Activated CD4-positive, alpha-beta T cell treated with anti-CD3 and anti-CD28 coated beads for 36 hours (primary cell): ENCODE measurements around the gene THPO. TPM values are rescaled to one million over a fixed set of nuclear protein-coding genes. Genes with fewer than 3 reads are reported as not detected.

Experiments used
- ATAC-seq: fragments of 200-7000 bp; cut with Tn5 transposase; one replicate; pipeline ENCODE4 v1.10.0; 2021; ENCODE audit warnings: mild to moderate bottlenecking, moderate library complexity
- CTCF ChIA-PET: fragments of 350-600 bp; sonication (Branson Sonifier 250); formaldehyde crosslinking; loops from one replicate; lab custom pipeline; 2021; ENCODE audit warnings: antibody characterized with exemption; lab: Charles Lee
- POLR2A ChIA-PET: fragments of 350-600 bp; sonication (Branson Sonifier 250); formaldehyde crosslinking; loops from one replicate; lab custom pipeline; 2021; ENCODE audit warnings: antibody characterized with exemption, inconsistent platforms; lab: Charles Lee
- DNase-seq: peaks from one replicate; pipeline ENCODE4 v3.0.0-alpha.2; 2020
- H3K27ac Mint-ChIP-seq: one replicate; pipeline ENCODE4 v1.8.0; 2021; ENCODE audit warnings: mixed read lengths
- H3K27me3 Mint-ChIP-seq: one replicate; pipeline ENCODE4 v1.8.0; 2021; ENCODE audit warnings: mixed read lengths
- H3K36me3 Mint-ChIP-seq: one replicate; pipeline ENCODE4 v1.8.0; 2021; ENCODE audit warnings: low read depth, mixed read lengths
- H3K4me1 Mint-ChIP-seq: one replicate; pipeline ENCODE4 v1.8.0; 2021; ENCODE audit warnings: mixed read lengths
- H3K4me3 Mint-ChIP-seq: one replicate; pipeline ENCODE4 v1.8.0; 2021; ENCODE audit warnings: mild to moderate bottlenecking, moderate library complexity, mixed read lengths
- H3K9me3 Mint-ChIP-seq: one replicate; pipeline ENCODE4 v1.8.0; 2021; ENCODE audit warnings: low read depth, mixed read lengths
- intact Hi-C, 2 experiments: fragments of 100-400 bp; cut with DNase I in 1 of 2; cut with micrococcal nuclease in 1 of 2; formaldehyde crosslinking; loops; one replicate each; pipeline versions ENCODE4 v1.14.2 to v1.15.1; 2022 to 2024; cut with DNase I, micrococcal nuclease
- total RNA-seq, 2 experiments: library from RNA; stranded (reverse); gene quantifications; one replicate each; pipeline ENCODE4 v1.2.3, GENCODE V29; 2021

Gene THPO
- total RNA-seq, 2 experiments from 2014 or later, result not detected

DNA sequence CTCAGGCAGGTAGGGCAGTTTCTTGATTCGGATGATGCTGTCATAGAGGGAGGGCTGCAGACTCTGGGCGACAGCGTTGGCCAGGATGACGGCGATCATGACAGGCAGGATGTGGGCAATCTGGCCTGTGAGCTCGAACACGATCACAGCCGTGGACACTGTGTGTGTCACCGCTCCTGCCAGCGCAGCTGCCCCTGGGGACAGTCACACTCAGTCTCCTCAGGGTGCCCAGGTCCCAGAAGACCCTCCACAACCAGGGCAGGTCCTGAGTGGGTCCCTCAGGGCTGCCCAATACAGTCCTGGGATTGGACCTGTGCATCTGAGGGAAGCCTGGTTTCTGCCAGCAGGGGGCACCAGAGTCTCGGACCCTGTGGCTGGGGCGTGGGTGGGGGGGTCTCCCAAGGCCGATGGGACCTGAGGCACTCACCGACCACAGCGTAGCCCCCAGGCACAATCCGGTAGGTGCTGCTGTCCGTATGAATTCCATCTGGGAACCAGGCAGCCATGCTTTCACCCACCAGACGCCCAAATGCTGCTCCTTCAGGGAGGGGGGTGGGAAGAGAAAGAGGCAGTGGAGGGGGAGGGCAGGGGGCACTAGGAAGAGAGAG lies 23.8 kb downstream of the THPO start:
- ChIA-PET CTCF (interaction anchor here (0.6 to 2.5 kb wide), 9 partner anchors 8 to 186 kb away, joined by 3 to 9 read pairs (median 3); no protein-coding TSS in a partner anchor), POLR2A (interaction anchor here (0.6 kb wide), 1 partner anchor 369 kb away, joined by 3 read pairs; no protein-coding TSS in a partner anchor)
- Mint-ChIP-seq H3K4me3 (no peak overlapping the region), H3K36me3 (peaks cover 4% of the 10 kb centered on the region), H3K27ac (no peak overlapping the region), H3K4me1 (no peaks in the 10 kb centered on the region), H3K9me3 (no peaks in the 10 kb centered on the region), H3K27me3 (no peaks in the 10 kb centered on the region)
- intact Hi-C loops, result no loop called here
- ATAC-seq (peak; percentile 78), DNase-seq (peak; percentile 82)

DNA sequence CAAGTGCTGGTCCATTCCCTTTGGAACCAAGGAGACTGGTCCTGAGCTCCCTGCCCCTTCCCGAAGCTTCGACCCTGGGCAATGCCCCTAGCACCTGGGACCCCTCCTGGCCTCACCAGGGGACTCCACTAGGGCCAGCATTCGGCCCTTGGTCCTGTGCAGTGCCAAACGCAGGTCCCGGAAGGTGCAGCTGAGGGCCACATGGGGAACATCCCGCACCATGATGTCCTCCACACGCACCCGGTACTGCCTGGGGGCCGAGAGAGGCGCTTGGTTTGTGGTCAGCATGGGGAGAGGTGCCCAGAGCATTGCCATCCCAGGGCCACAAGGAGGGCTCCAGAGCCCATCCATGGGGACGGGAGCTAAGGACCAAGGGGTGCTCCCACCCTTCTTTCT lies 24.5 kb downstream of the THPO start:
- H3K27ac Mint-ChIP-seq, result no peak overlapping the region
- POLR2A ChIA-PET, result interaction anchor here (0.6 kb wide), 2 partner anchors 200 to 370 kb away, joined by 3 to 5 read pairs; no protein-coding TSS in a partner anchor
- no peaks in the 10 kb centered on the region for H3K4me1 Mint-ChIP-seq
- H3K27me3 Mint-ChIP-seq, result no peaks in the 10 kb centered on the region
- no peak for DNase-seq
- no peaks in the 10 kb centered on the region for H3K9me3 Mint-ChIP-seq
- ATAC-seq, result no peak
- peaks cover 4% of the 10 kb centered on the region for H3K36me3 Mint-ChIP-seq
- no peak overlapping the region for H3K4me3 Mint-ChIP-seq
- intact Hi-C loops, result no loop called here
- CTCF ChIA-PET, result interaction anchor here (0.6 to 2.5 kb wide), 8 partner anchors 9 to 187 kb away, joined by 3 to 9 read pairs (median 4); no protein-coding TSS in a partner anchor

DNA sequence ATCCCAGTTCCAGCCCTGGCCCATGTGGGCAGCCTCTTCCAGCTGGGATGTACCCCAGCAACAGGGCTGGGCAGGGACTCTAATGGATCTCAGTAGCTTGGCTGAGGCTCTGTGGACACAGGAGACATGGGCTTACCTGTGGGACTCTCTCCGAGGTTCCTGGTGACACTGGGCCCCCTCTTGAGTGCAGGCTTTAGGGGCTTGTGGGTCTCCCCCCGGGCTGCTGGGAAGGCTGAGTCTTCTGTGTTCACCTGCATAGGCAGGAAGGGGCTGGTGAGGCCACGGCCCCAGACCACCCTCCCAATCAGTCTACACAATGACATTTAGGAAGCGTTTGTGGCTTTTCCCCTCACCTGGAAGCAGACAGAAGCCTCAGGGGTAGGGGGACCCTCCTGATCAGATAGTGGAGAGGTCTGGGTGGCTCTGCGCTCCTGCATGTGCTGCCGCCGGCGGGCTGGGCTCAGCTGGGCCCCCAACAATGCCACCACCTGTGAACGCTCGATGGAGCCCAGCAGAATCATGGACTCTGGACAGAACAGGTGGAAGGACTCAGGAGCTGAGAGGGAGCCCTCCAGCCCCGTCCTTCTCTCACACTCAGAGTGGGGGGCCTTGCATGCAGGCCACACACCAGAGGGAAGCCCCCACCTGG lies 25.0 kb downstream of the THPO start:
- ChIA-PET POLR2A (interaction anchor here (0.6 kb wide), 1 partner anchor 200 kb away, joined by 5 read pairs; no protein-coding TSS in a partner anchor), CTCF (interaction anchor here (1.0 to 2.5 kb wide), 6 partner anchors 9 to 159 kb away, joined by 3 to 9 read pairs (median 4); no protein-coding TSS in a partner anchor)
- ATAC-seq, result no peak
- H3K27me3 Mint-ChIP-seq, result no peaks in the 10 kb centered on the region
- no peak overlapping the region for H3K27ac Mint-ChIP-seq
- no peaks in the 10 kb centered on the region for H3K4me1 Mint-ChIP-seq
- DNase-seq, result no peak
- H3K36me3 Mint-ChIP-seq, result peaks cover 4% of the 10 kb centered on the region
- H3K9me3 Mint-ChIP-seq, result no peaks in the 10 kb centered on the region
- H3K4me3 Mint-ChIP-seq, result no peak overlapping the region
- intact Hi-C loops, result no loop called here

DNA sequence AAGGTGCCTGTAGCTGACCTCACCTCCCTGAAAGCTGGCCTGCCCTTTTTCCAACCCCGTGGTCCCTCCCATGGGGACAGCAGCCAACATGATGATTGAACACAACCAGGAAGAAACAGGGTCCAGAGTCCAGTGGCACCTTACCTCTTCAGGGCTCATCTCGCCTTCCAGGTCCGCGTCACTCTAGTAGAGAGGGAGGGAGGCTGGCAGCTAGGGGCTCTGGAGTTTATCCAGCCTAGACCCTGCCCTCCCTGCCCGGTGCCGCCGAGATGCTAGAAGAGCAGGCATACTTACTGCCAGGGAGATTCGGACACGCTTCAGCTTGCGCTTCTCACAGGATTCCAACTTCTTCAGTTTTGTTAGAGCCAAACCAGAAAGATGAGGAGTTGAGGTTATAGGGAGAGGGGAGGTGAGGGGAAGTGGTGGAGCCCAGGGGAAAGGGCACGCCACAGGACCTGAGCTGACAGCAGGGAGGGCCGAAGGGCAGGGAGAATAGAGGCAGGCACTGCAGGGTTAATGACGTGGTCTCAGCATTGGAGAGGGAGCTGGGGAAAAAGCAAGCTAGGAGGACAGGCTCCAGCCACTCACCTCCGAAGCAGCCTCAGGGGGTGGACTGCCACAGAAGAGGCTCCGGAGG lies 25.7 kb downstream of the THPO start:
- H3K4me3 Mint-ChIP-seq, result no peak overlapping the region
- no peak for ATAC-seq
- H3K27me3 Mint-ChIP-seq, result no peaks in the 10 kb centered on the region
- DNase-seq, result no peak
- CTCF ChIA-PET, result interaction anchor here (0.6 to 2.5 kb wide), 2 partner anchors 10 to 14 kb away, joined by 3 to 9 read pairs; no protein-coding TSS in a partner anchor
- H3K36me3 Mint-ChIP-seq, result peaks cover 4% of the 10 kb centered on the region
- intact Hi-C loops, result no loop called here
- no peaks in the 10 kb centered on the region for H3K9me3 Mint-ChIP-seq
- H3K27ac Mint-ChIP-seq, result no peak overlapping the region
- POLR2A ChIA-PET, result no interaction called here
- no peaks in the 10 kb centered on the region for H3K4me1 Mint-ChIP-seq

DNA sequence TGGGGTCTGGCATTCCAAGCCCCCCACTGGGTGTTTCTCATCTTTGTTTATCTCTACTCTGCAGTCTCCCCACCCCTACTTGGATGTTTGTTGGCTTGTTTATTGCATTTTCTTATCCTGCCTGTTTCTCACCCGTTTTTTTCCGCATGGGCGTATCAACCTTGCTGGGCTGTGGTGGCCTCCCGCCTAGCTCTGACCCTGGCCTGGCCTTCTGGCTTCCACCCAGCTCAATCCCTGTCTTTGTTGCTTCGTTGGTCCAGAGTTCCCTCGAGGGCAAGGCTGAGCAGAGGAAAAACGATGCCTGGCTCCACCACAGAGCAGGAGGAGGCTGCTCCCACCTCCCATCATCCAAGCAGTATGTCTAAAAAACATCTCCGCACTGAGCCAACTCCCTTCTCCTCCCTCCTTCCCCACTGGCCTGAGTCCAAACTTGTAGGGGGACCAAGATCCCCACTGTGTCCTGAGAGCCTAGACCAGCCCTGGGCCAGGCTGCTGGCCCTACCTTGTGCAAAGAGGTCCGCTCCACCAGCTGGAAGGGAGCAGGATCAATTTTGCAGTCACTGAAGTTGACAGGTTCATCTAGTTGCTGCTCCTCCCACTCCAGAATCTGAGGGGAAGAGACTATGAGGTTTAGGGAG lies 26.4 kb downstream of the THPO start:
- H3K36me3 Mint-ChIP-seq, result peaks cover 4% of the 10 kb centered on the region
- H3K4me1 Mint-ChIP-seq, result no peaks in the 10 kb centered on the region
- DNase-seq (no peak), ATAC-seq (no peak)
- ChIA-PET CTCF (interaction anchor here (2.5 kb wide), 1 partner anchor 11 kb away, joined by 9 read pairs; no protein-coding TSS in a partner anchor), POLR2A (interaction anchor here (0.6 kb wide), 1 partner anchor 882 kb away, joined by 3 read pairs; no protein-coding TSS in a partner anchor)
- H3K4me3 Mint-ChIP-seq, result no peak overlapping the region
- H3K27ac Mint-ChIP-seq, result no peak overlapping the region
- intact Hi-C loops, result no loop called here
- no peaks in the 10 kb centered on the region for H3K9me3 Mint-ChIP-seq
- H3K27me3 Mint-ChIP-seq, result no peaks in the 10 kb centered on the region

DNA sequence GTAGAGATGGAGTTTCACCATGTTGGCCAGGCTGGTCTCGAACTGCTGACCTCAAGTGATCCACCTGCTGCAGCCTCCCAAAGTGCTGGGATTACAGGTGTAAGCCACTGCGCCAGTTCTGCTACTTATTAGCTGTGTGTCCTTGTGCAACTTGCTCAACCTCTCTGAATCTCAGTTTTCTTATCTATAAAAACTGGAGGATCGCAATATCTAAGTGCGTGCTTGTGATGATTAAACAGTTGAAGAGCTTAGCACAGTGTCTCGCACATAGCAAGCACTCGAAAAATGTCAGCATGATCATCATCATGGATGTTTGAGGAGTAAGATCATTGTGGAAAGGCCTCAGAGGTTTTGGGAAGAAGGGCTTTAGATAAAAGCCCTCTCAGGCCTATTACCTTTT lies 27.4 kb downstream of the THPO start:
- Mint-ChIP-seq H3K4me1 (no peaks in the 10 kb centered on the region), H3K4me3 (no peak overlapping the region), H3K9me3 (no peaks in the 10 kb centered on the region), H3K36me3 (peaks cover 4% of the 10 kb centered on the region), H3K27me3 (no peaks in the 10 kb centered on the region), H3K27ac (no peak overlapping the region)
- ATAC-seq (no peak), DNase-seq (no peak)
- CTCF ChIA-PET, result no interaction called here
- POLR2A ChIA-PET, result interaction anchor here (0.6 kb wide), 1 partner anchor 11 kb away, joined by 5 read pairs; no protein-coding TSS in a partner anchor
- intact Hi-C loops, result no loop called here

DNA sequence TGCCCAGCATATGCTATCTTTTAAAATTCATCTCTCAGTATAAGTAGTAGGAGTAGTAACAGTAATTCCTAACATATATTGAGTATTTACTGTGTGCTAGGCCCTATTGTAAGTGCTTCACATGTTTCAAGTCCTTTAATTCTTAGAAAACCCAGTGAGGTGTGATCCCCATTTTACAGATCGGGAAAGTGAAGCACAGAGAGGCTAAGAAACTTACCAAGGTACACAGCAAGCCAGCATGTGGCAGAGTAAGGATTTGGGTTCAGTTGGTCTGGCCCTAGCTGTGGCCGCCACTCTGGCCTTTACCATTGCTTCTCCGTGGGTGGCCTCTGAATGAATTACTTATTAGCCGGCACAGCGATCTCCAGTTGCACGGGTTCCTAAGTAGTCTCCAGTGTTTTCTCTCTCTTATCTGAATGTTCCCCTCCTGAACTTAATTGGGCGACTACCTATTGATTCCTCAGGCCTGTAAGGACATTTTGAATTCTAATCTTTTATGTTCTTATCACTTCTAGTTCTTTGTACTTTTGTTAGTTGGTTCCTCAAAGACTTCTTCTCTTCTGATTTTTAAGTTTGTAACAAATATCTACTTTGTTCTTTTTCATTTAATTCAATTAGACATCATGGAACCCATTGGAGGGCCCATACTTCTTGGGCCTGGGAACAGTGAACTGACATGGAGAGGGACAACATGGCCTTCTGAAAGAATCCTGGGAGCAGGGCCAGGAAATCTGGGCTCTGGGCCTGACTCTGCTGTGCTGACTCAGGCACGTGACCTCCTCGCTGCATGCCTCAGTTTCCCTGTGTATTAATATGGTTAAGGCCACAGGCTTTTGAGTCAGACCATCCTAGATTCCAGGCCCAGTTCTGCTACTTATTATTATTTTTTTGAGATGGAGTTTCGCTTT lies 28.2 kb downstream of the THPO start:
- H3K4me3 Mint-ChIP-seq, result no peak overlapping the region
- no peak for ATAC-seq
- CTCF ChIA-PET, result interaction anchor here (0.6 to 0.7 kb wide), 3 partner anchors 23 to 71 kb away, joined by 3 to 5 read pairs (median 3); no protein-coding TSS in a partner anchor
- POLR2A ChIA-PET, result no interaction called here
- H3K36me3 Mint-ChIP-seq, result no peaks in the 10 kb centered on the region
- H3K4me1 Mint-ChIP-seq, result no peaks in the 10 kb centered on the region
- H3K27me3 Mint-ChIP-seq, result no peaks in the 10 kb centered on the region
- H3K9me3 Mint-ChIP-seq, result no peaks in the 10 kb centered on the region
- DNase-seq, result no peak
- no peak overlapping the region for H3K27ac Mint-ChIP-seq
- intact Hi-C loops, result no loop called here

DNA sequence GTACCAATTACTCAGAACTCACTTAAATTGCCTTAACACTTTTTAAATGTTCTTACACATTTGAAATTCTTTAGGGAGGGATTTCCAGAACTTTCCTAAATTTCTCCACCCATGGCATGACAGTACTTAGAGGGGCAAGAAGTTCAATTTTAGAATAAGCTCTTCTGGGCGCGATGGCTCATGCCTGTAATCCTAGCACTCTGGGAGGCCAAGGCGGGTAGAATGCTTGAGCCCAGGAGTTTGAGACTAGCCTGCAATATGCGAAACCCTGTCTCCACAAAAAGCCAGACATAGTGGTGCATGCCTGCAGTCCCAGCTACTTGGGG lies 30.0 kb downstream of the THPO start:
- no peak for ATAC-seq
- ChIA-PET CTCF (interaction anchor here (0.5 to 1.4 kb wide), 5 partner anchors 10 to 1626 kb away, joined by 3 read pairs; no protein-coding TSS in a partner anchor), POLR2A (no interaction called here)
- H3K27me3 Mint-ChIP-seq, result no peaks in the 10 kb centered on the region
- no peak overlapping the region for H3K27ac Mint-ChIP-seq
- DNase-seq, result no peak
- no peak overlapping the region for H3K4me3 Mint-ChIP-seq
- no peaks in the 10 kb centered on the region for H3K4me1 Mint-ChIP-seq
- intact Hi-C loops, result no loop called here
- no peaks in the 10 kb centered on the region for H3K9me3 Mint-ChIP-seq
- H3K36me3 Mint-ChIP-seq, result no peaks in the 10 kb centered on the region

DNA sequence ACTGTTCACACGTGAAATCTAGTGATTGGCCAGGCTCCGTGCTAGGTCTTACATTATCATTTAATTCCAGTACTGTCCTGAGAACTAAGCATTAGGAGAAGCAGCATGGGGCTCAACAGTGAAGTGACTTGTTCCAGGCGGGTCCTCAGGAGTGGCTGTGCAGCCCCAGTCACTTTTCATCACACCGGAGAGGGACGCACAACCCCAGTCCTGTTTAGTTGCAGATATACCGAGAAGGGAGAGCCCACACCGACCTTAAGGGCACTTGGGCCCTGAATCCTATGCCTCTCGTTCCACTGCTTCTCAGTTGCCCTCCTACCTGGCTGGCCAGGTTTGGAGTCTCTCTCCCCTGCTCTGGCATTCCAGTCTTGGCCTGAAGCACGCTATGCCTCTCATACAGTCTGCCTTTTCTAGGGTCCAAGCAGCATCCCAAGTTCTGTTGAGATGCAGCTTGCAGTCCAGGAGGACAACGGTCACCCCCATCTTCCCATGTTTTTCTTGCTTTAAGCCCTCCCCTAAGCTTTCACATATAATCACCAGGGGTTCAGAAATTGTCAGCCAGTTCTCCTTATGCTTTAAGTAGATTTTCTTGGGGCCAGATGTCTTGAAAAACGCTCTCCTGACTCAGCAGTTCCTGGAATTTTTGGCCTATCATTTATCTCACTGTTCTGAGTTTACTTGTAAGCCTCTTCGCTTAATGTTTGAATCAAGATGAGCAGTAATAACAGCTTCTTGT lies 30.5 kb downstream of the THPO start:
- no peaks in the 10 kb centered on the region for H3K27me3 Mint-ChIP-seq
- ChIA-PET CTCF (interaction anchor here (0.5 to 1.4 kb wide), 4 partner anchors 9 to 1627 kb away, joined by 3 read pairs; no protein-coding TSS in a partner anchor), POLR2A (no interaction called here)
- H3K4me3 Mint-ChIP-seq, result no peak overlapping the region
- no peaks in the 10 kb centered on the region for H3K9me3 Mint-ChIP-seq
- no peak for DNase-seq
- no peaks in the 10 kb centered on the region for H3K4me1 Mint-ChIP-seq
- intact Hi-C loops, result no loop called here
- no peaks in the 10 kb centered on the region for H3K36me3 Mint-ChIP-seq
- H3K27ac Mint-ChIP-seq, result no peak overlapping the region
- no peak for ATAC-seq
